ENCODE measurements around the gene GINS2. TPM values are rescaled to one million over a fixed set of nuclear protein-coding genes. Genes with fewer than 3 reads are reported as not detected.

Gene GINS2
- total RNA-seq, 1 experiment from 2014 or later = 52.7 TPM

DNA sequence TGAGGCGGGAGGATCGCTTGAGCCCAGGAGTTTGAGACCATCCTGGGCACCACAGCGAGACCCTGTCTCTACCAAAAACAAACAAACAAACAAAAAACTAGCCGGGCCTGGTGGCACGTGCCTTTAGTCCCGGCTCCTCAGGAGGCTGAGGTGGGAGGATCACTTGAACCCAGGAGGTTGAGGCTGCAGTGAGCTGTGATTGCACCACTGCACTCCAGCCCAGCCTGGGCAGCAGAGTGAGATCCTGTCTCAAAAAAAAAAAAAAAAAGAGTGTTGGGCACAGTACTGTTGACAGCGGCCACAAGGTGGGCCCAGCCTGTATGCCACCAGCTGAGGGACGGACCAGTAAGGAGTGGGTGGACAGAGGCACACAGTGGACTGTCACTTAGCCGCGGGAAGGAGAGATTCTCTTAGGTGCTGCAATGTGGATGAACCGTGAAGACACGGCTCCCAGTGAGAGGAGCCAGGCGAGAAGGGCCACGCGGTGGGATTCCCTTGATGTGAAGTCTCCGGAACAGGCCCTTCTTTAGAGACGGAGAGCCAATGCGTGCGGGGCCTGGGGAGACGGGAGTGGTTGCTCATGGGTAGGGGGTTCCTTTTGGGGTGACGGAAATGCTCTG, 44.6 kb downstream of the GINS2 start:
- Histone ChIP-seq H3T11ph (ENCODE audit: low read length) (no peak overlapping the region), H2BK120ac (ENCODE audit: low read depth, low read length, poor library complexity, severe bottlenecking) (no peak overlapping the region), H3K14ac (ENCODE audit: insufficient read depth, low read length) (no peak overlapping the region), H2BK20ac (ENCODE audit: low read depth, low read length, poor library complexity, severe bottlenecking) (no peak overlapping the region), H4K91ac (ENCODE audit: insufficient read length, low read depth, low read length) (no peak overlapping the region), H4K20me1 (ENCODE audit: control insufficient read depth, insufficient read depth, insufficient read length) (no peaks in the 10 kb centered on the region), H3K23me2 (ENCODE audit: insufficient read length, low read depth, low read length, poor library complexity, severe bottlenecking) (no peaks in the 10 kb centered on the region), H3K18ac (ENCODE audit: insufficient read length, low read depth, low read length) (no peak overlapping the region), H3K27me3 (ENCODE audit: insufficient read depth, low read length) (no peaks in the 10 kb centered on the region), H3K79me2 (ENCODE audit: insufficient read depth, low read length) (peaks cover 2% of the 10 kb centered on the region; the same call in 1 of the 2 replicates), H2BK12ac (ENCODE audit: insufficient read length, low read depth, low read length) (no peak overlapping the region), H3K4me1 (ENCODE audit: insufficient read depth, low read length) (no peaks in the 10 kb centered on the region), H4K5ac (ENCODE audit: insufficient read length, low read depth, low read length) (no peak overlapping the region), H3K4me2 (ENCODE audit: insufficient read depth, insufficient read length, low read length) (no peak overlapping the region), H3K79me1 (ENCODE audit: insufficient read depth, low read depth, low read length, poor library complexity, severe bottlenecking) (peaks cover 13% of the 10 kb centered on the region), H2AK5ac (ENCODE audit: insufficient read length, low read length) (no peak overlapping the region), H3K9ac (ENCODE audit: extremely low read depth, insufficient read length, low read length) (no peak overlapping the region), H2BK5ac (ENCODE audit: insufficient read length, low read length) (no peak overlapping the region), H4K8ac (replicated peaks; ENCODE audit: insufficient read length, low read depth, low read length) (no peak overlapping the region), H3K9me3 (ENCODE audit: control insufficient read depth, low read depth, low read length) (no peaks in the 10 kb centered on the region), H3K27ac (ENCODE audit: insufficient read length, low read depth, low read length) (no peak overlapping the region), H2AFZ (ENCODE audit: low read length) (no peak overlapping the region), H3K4ac (ENCODE audit: low read depth, low read length) (no peak overlapping the region), H2BK15ac (ENCODE audit: low read depth, low read length) (no peak overlapping the region), H3K23ac (ENCODE audit: insufficient read length, low read depth, low read length) (no peak overlapping the region), H3K56ac (ENCODE audit: insufficient read length, low read depth, low read length) (no peak overlapping the region)
- H3K4me1 Mint-ChIP-seq = peaks cover 0 to 10% of the 10 kb centered on the region in 2 experiments; a peak in 3 of 4 replicates
- no peak for DNase-seq
- H3K9me3 Mint-ChIP-seq = no peaks in the 10 kb centered on the region
- no CpG with 5 or more reads among the region's 21 CpGs for WGBS (ENCODE audit: extremely low coverage, insufficient read length, low lambda C conversion rate)
- peaks cover 7 to 43% (median 34%) of the 10 kb centered on the region in 3 experiments; a peak in 6 of 7 replicates for H3K36me3 Mint-ChIP-seq (ENCODE audit: insufficient read depth in 1 of 3, low read depth in 3 of 3)
- peak overlapping the region in 2 of 3 experiments; percentile 60 to 75; a peak in 5 of 7 replicates for H3K27ac Mint-ChIP-seq
- TF ChIP-seq, protein P1, sequence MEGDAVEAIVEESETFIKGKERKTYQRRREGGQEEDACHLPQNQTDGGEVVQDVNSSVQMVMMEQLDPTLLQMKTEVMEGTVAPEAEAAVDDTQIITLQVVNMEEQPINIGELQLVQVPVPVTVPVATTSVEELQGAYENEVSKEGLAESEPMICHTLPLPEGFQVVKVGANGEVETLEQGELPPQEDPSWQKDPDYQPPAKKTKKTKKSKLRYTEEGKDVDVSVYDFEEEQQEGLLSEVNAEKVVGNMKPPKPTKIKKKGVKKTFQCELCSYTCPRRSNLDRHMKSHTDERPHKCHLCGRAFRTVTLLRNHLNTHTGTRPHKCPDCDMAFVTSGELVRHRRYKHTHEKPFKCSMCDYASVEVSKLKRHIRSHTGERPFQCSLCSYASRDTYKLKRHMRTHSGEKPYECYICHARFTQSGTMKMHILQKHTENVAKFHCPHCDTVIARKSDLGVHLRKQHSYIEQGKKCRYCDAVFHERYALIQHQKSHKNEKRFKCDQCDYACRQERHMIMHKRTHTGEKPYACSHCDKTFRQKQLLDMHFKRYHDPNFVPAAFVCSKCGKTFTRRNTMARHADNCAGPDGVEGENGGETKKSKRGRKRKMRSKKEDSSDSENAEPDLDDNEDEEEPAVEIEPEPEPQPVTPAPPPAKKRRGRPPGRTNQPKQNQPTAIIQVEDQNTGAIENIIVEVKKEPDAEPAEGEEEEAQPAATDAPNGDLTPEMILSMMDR (conservative IDR thresholded peaks at IDR 0.05) = no peak
- H3K27me3 Mint-ChIP-seq (ENCODE audit: low read depth) = no peaks in the 10 kb centered on the region
- no peak overlapping the region for H3K4me3 Mint-ChIP-seq
